ENCODE data around the gene BEND7. TPM values are rescaled to one million over a fixed set of nuclear protein-coding genes. Genes with fewer than 3 reads are reported as not detected.

Gene BEND7
- total RNA-seq, 1 donor from 2014 or later, result 25.0 TPM

DNA sequence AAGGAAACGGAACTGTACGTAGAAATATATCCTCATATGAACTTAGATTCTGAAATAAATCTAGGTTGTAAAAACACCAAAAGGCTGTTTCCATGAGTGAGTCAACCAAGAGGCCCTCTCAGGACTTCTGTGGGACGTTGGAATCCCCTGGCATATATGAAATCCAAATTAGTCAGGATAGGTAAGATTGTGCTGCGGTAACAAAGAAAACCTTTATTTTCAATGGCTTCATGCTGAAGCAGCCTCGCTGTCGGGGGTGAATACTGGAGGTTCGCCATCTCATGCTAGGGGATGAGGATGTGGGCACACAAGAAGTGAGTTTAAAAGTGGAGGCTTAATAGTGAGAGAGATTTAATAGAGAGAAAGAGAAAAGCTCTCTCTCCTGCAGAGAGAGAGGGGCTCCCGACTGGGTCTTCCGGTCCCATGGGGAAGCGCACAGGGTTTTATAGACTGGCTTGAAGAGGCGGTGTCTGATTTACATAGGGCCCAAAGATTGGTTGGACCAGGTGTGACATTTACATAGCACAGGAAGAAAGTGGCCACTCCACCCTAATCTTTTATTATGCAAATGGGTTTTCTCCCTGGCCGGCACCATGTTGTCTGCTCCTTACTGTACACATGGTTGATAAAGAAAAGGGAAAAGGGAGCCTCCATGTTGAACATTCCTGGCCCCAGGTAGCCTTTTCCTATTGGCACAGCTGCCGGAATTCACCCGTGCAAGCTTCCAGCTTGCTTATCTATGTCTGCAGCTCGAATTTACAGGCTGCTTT is 128.4 kb downstream of the BEND7 start:
- Mint-ChIP-seq H3K27me3 (ENCODE audit: low read depth) (peaks cover 3% of the 10 kb centered on the region), H3K9me3 (peaks cover 7% of the 10 kb centered on the region), H3K4me3 (no peak overlapping the region), H3K36me3 (ENCODE audit: low read depth) (peaks cover 2% of the 10 kb centered on the region), H3K4me1 (peaks cover 3% of the 10 kb centered on the region), H3K27ac (ENCODE audit: unreplicated experiment) (no peak overlapping the region)
- TF ChIP-seq CTCF (conservative IDR thresholded peaks at IDR 0.05), result no peak
- no peak for DNase-seq (ENCODE audit: low read depth, low spot score)

- no peak for TF ChIP-seq CTCF (conservative IDR thresholded peaks at IDR 0.05)
- peaks cover 2% of the 10 kb centered on the region for H3K36me3 Mint-ChIP-seq (ENCODE audit: low read depth)
Measured at GRCh38 chr10:13399752-13400151, 129.1 kb downstream of the BEND7 start.

GRCh38 chr10:13399236-13399635 is 129.6 kb downstream of the BEND7 start:
- peaks cover 7% of the 10 kb centered on the region for H3K9me3 Mint-ChIP-seq
- no peak for TF ChIP-seq CTCF (conservative IDR thresholded peaks at IDR 0.05)
- H3K36me3 Mint-ChIP-seq (ENCODE audit: low read depth), result peaks cover 2% of the 10 kb centered on the region
- DNase-seq (ENCODE audit: low read depth, low spot score), result no peak
- peaks cover 3% of the 10 kb centered on the region for H3K27me3 Mint-ChIP-seq (ENCODE audit: low read depth)
- H3K4me3 Mint-ChIP-seq, result no peak overlapping the region
- no peak overlapping the region for H3K27ac Mint-ChIP-seq (ENCODE audit: unreplicated experiment)
- peaks cover 3% of the 10 kb centered on the region for H3K4me1 Mint-ChIP-seq

More at GRCh38 chr10:13399752-13400151, 129.1 kb downstream of the BEND7 start:
- peaks cover 3% of the 10 kb centered on the region for H3K27me3 Mint-ChIP-seq (ENCODE audit: low read depth)
- no peak overlapping the region for H3K27ac Mint-ChIP-seq (ENCODE audit: unreplicated experiment)
- H3K4me3 Mint-ChIP-seq, result no peak overlapping the region
- peaks cover 7% of the 10 kb centered on the region for H3K9me3 Mint-ChIP-seq
- peaks cover 3% of the 10 kb centered on the region for H3K4me1 Mint-ChIP-seq
- no peak for DNase-seq (ENCODE audit: low read depth, low spot score)

DNA sequence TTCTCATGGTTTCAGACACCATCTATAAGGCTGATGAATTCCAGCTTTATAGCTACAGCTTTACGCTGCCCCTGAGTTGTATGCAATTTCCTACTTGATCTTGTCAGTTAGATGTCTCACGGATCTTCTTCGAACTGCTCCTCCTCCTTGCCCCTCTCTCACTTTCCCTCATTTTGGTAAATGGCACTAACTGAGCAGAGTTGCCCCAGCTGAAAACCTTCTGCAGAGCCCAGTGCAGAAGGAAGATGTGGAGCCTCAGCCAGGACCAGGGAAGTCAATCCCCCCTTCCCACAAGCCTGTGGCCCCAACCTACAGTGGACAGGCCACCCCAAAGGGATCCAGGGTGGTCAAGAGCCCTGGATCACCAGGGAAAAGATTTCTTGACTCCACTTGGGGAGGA is 131.8 kb downstream of the BEND7 start:
- no peak overlapping the region for H3K4me3 Mint-ChIP-seq
- H3K27ac Mint-ChIP-seq (ENCODE audit: unreplicated experiment), result no peak overlapping the region
- H3K4me1 Mint-ChIP-seq, result no peaks in the 10 kb centered on the region
- DNase-seq (ENCODE audit: low read depth, low spot score), result no peak
- peaks cover 2% of the 10 kb centered on the region for H3K36me3 Mint-ChIP-seq (ENCODE audit: low read depth)
- no peak for TF ChIP-seq CTCF (conservative IDR thresholded peaks at IDR 0.05)
- H3K27me3 Mint-ChIP-seq (ENCODE audit: low read depth), result peaks cover 3% of the 10 kb centered on the region
- H3K9me3 Mint-ChIP-seq, result peaks cover 7% of the 10 kb centered on the region

DNA sequence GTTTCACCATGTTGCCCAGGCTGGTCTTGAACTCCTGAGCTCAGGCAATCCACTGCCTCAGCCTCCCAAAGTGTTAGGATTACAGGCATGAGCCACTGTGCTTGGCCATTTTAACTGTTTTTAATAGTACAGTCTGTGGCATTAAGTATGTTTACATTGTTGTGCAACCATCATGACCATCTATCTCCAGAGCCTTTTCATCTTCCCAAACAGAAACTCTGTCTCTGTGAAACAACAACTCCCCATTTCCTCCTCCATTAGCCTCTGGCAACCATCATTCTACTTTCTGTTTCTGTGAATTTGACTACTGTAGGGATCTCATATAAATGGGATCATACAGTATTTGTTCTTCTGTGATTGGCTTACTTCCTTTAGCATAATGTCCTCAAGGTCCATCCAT is 132.4 kb downstream of the BEND7 start:
- Mint-ChIP-seq H3K9me3 (peaks cover 7% of the 10 kb centered on the region), H3K4me3 (no peak overlapping the region), H3K27me3 (ENCODE audit: low read depth) (peaks cover 3% of the 10 kb centered on the region), H3K27ac (ENCODE audit: unreplicated experiment) (no peak overlapping the region), H3K36me3 (ENCODE audit: low read depth) (peaks cover 2% of the 10 kb centered on the region), H3K4me1 (no peaks in the 10 kb centered on the region)
- DNase-seq (ENCODE audit: low read depth, low spot score), result no peak
- no peak for TF ChIP-seq CTCF (conservative IDR thresholded peaks at IDR 0.05)

Measured in neural crest cell (in vitro differentiated cells).